Measurements from ENCODE around the gene CCDC85B. TPM values are rescaled to one million over a fixed set of nuclear protein-coding genes. Genes with fewer than 3 reads are reported as not detected.

Gene CCDC85B
- total and polyA plus RNA-seq, 2 of the 13 experiments (the other 11 are each of a cell fraction or from before 2014, with no cell fraction given), result 8.2 to 19.5 TPM

- no peaks in the 10 kb centered on the region for H3K27me3 ChIP-seq (ENCODE audit: control insufficient read depth in 1 of 2, insufficient read depth in 2 of 2, low read length in 2 of 2)
- no peak overlapping the region for H3K4me2 ChIP-seq (ENCODE audit: low read depth, low read length)
- no peaks in the 10 kb centered on the region for H4K20me1 ChIP-seq (ENCODE audit: insufficient read depth, low read length)
- no peaks in the 10 kb centered on the region for H3K9me3 ChIP-seq (ENCODE audit: low read length)
- DNase-seq (ENCODE audit: low spot score) (no peak), FAIRE-seq (no peak), ATAC-seq (no peak)
- H3K4me3 ChIP-seq (replicated peaks in 1 of 3; ENCODE audit: insufficient read depth in 1 of 3, low read depth in 2 of 3, low read length in 3 of 3), result no peak overlapping the region
- H3K4me1 ChIP-seq (ENCODE audit: insufficient read depth, low read length), result peaks cover 25% of the 10 kb centered on the region
- H3K79me2 ChIP-seq (ENCODE audit: insufficient read depth, low read length), result peaks cover 11% of the 10 kb centered on the region
- H3K27ac ChIP-seq (ENCODE audit: extremely low read length, insufficient read depth, low read length), result no peak overlapping the region
- 100% methylated on average over 5 of the region's 10 CpGs for WGBS (ENCODE audit: low lambda C conversion rate)
- intact Hi-C loops (cut with micrococcal nuclease; ENCODE audit: unreplicated experiment), result no loop called here
- in situ Hi-C loops (cut with HindIII; ENCODE audit: extremely low pct_ligation_motif_present, low pct_unique_long_range_greater_than_20kb), result no loop called here
- ChIA-PET POLR2A (no interaction called here), CTCF (ENCODE audit: low intra/inter-chr PET ratio, low total read pairs) (no interaction called here)
- H2AFZ ChIP-seq (ENCODE audit: low read length), result no peak overlapping the region
- no TSS peak for BruUV-seq (replicated peaks)
- no peak overlapping the region for H3K9ac ChIP-seq (ENCODE audit: insufficient read depth, low read depth, low read length)
- H3K36me3 ChIP-seq (replicated peaks in 1 of 2; ENCODE audit: control insufficient read depth in 1 of 2, insufficient read depth in 2 of 2, low read length in 2 of 2), result no peaks in the 10 kb centered on the region; a peak in 1 of 5 replicates
- TF ChIP-seq ZNF761 (CRISPR knock-in tag; conservative IDR thresholded peaks at IDR 0.05), result no peak
- TF ChIP-seq ZNF451 (CRISPR knock-in tag; IDR thresholded peaks at IDR 0.05), result no peak
- TF ChIP-seq, protein P1, sequence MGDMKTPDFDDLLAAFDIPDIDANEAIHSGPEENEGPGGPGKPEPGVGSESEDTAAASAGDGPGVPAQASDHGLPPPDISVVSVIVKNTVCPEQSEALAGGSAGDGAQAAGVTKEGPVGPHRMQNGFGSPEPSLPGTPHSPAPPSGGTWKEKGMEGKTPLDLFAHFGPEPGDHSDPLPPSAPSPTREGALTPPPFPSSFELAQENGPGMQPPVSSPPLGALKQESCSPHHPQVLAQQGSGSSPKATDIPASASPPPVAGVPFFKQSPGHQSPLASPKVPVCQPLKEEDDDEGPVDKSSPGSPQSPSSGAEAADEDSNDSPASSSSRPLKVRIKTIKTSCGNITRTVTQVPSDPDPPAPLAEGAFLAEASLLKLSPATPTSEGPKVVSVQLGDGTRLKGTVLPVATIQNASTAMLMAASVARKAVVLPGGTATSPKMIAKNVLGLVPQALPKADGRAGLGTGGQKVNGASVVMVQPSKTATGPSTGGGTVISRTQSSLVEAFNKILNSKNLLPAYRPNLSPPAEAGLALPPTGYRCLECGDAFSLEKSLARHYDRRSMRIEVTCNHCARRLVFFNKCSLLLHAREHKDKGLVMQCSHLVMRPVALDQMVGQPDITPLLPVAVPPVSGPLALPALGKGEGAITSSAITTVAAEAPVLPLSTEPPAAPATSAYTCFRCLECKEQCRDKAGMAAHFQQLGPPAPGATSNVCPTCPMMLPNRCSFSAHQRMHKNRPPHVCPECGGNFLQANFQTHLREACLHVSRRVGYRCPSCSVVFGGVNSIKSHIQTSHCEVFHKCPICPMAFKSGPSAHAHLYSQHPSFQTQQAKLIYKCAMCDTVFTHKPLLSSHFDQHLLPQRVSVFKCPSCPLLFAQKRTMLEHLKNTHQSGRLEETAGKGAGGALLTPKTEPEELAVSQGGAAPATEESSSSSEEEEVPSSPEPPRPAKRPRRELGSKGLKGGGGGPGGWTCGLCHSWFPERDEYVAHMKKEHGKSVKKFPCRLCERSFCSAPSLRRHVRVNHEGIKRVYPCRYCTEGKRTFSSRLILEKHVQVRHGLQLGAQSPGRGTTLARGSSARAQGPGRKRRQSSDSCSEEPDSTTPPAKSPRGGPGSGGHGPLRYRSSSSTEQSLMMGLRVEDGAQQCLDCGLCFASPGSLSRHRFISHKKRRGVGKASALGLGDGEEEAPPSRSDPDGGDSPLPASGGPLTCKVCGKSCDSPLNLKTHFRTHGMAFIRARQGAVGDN (CRISPR knock-in tag; IDR thresholded peaks at IDR 0.05), result no peak
- TF ChIP-seq, protein P2, sequence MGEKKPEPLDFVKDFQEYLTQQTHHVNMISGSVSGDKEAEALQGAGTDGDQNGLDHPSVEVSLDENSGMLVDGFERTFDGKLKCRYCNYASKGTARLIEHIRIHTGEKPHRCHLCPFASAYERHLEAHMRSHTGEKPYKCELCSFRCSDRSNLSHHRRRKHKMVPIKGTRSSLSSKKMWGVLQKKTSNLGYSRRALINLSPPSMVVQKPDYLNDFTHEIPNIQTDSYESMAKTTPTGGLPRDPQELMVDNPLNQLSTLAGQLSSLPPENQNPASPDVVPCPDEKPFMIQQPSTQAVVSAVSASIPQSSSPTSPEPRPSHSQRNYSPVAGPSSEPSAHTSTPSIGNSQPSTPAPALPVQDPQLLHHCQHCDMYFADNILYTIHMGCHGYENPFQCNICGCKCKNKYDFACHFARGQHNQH (CRISPR knock-in tag; IDR thresholded peaks at IDR 0.05), result no peak
- TF ChIP-seq HMGA1 (CRISPR knock-in tag; conservative IDR thresholded peaks at IDR 0.05), result no peak
- TF ChIP-seq, protein P3, sequence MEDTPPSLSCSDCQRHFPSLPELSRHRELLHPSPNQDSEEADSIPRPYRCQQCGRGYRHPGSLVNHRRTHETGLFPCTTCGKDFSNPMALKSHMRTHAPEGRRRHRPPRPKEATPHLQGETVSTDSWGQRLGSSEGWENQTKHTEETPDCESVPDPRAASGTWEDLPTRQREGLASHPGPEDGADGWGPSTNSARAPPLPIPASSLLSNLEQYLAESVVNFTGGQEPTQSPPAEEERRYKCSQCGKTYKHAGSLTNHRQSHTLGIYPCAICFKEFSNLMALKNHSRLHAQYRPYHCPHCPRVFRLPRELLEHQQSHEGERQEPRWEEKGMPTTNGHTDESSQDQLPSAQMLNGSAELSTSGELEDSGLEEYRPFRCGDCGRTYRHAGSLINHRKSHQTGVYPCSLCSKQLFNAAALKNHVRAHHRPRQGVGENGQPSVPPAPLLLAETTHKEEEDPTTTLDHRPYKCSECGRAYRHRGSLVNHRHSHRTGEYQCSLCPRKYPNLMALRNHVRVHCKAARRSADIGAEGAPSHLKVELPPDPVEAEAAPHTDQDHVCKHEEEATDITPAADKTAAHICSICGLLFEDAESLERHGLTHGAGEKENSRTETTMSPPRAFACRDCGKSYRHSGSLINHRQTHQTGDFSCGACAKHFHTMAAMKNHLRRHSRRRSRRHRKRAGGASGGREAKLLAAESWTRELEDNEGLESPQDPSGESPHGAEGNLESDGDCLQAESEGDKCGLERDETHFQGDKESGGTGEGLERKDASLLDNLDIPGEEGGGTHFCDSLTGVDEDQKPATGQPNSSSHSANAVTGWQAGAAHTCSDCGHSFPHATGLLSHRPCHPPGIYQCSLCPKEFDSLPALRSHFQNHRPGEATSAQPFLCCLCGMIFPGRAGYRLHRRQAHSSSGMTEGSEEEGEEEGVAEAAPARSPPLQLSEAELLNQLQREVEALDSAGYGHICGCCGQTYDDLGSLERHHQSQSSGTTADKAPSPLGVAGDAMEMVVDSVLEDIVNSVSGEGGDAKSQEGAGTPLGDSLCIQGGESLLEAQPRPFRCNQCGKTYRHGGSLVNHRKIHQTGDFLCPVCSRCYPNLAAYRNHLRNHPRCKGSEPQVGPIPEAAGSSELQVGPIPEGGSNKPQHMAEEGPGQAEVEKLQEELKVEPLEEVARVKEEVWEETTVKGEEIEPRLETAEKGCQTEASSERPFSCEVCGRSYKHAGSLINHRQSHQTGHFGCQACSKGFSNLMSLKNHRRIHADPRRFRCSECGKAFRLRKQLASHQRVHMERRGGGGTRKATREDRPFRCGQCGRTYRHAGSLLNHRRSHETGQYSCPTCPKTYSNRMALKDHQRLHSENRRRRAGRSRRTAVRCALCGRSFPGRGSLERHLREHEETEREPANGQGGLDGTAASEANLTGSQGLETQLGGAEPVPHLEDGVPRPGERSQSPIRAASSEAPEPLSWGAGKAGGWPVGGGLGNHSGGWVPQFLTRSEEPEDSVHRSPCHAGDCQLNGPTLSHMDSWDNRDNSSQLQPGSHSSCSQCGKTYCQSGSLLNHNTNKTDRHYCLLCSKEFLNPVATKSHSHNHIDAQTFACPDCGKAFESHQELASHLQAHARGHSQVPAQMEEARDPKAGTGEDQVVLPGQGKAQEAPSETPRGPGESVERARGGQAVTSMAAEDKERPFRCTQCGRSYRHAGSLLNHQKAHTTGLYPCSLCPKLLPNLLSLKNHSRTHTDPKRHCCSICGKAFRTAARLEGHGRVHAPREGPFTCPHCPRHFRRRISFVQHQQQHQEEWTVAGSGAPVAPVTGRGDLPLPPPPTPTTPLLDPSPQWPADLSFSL (CRISPR knock-in tag; IDR thresholded peaks at IDR 0.05), result no peak
- no peak for TF ChIP-seq ZNF558 (CRISPR knock-in tag; IDR thresholded peaks at IDR 0.05; ENCODE audit: borderline replicate concordance)
- no peak for TF ChIP-seq DMAP1 (CRISPR knock-in tag; IDR thresholded peaks at IDR 0.05)
- TF ChIP-seq TIGD3 (CRISPR knock-in tag; IDR thresholded peaks at IDR 0.05; ENCODE audit: borderline replicate concordance), result no peak
- TF ChIP-seq ZNF121 (CRISPR knock-in tag; IDR thresholded peaks at IDR 0.05), result no peak
- TF ChIP-seq ZBTB3 (CRISPR knock-in tag; IDR thresholded peaks at IDR 0.05; ENCODE audit: borderline replicate concordance, low read depth), result no peak
- no peak for TF ChIP-seq ZEB1 (IDR thresholded peaks at IDR 0.05; ENCODE audit: insufficient replicate concordance, low read depth)
These were observed 31.4 kb downstream of the CCDC85B start for GRCh38 chr11:65921876-65922275.

All from HepG2 (cell line).